Sigmoid colon (tissue), 4 donors: ENCODE data around the gene PTPRU.

Experiments used
- CTCF ChIP-seq, 4 experiments: fragments of 450-650 bp in 3 of 4; fragments of 200-600 bp in 1 of 4; IDR thresholded peaks; one replicate each; pipeline ENCODE4 v1.5.1; 2016 to 2019; ENCODE audit warnings: antibody characterized with exemption in 4 of 4, mild to moderate bottlenecking in 3 of 4, moderate library complexity in 2 of 4
- EP300 ChIP-seq, 4 donors: sonication (generic); formaldehyde crosslinking; IDR thresholded peaks; one replicate each; pipeline ENCODE4 v1.6.1; 2017; ENCODE audit warnings: antibody characterized with exemption in 4 of 4
- POLR2A ChIP-seq, 2 donors: fragments of 450-650 bp; IDR thresholded peaks; one replicate each; pipeline ENCODE4 v1.6.1; 2016; ENCODE audit warnings: antibody characterized with exemption in 2 of 2, mild to moderate bottlenecking in 2 of 2, moderate library complexity in 2 of 2
- POLR2AphosphoS5 ChIP-seq, 4 donors: sonication (generic); formaldehyde crosslinking; IDR thresholded peaks; one replicate each; pipeline ENCODE4 v1.6.1; 2017; ENCODE audit warnings: antibody characterized with exemption in 4 of 4

DNA sequence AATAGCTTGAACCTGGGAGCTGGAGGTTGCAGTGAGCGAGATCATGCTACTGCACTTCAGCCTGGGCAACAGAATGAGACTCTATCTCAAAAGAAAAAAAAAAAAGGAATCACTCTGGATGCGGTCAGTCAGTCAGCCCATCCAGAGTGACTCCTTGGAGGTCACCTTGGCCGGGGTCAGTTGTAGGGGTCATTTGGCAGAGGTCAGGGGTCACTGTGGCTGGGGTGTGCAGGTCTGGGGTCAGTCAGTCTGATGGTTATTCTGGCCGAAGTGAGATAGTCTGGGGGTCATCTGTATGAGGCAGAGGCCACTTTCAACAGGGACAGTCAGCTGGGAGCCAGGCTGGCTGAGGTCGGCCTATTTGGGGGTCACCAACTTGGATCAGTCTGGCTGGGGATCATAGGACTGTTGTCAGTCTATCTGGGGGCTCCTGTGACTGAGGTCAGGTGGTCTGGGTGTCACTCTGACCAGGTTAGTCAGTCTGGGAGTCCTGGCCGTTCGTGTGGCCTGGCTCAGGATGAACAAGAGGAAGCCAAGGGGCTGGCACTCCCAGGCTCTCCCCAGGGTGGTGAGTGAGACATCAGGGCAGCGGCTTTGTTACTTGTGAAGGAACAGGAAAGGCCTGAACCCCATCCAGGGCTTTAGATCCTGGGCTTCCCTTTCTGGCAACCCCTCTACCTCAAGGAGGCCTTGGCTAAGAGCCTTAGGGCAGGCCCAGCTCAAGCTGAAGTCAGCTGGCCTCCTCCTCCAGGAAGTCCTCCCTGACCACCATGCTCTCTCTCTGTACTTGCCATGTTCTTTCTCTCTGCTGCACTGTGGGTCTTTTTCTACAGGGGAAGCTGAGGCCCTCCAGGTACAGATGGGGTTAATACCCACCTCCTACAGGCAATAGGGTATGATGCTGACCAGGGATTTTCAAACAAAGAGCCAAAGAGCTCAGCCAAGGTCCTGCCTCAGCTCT is 15.1 kb downstream of the PTPRU start:
- TF ChIP-seq CTCF (IDR thresholded peaks at IDR 0.05) (no peak), EP300 (IDR thresholded peaks at IDR 0.05) (no peak), POLR2AphosphoS5 (IDR thresholded peaks at IDR 0.05) (no peak), POLR2A (IDR thresholded peaks at IDR 0.05) (no peak)
